Measurements from ENCODE around the gene HDAC4. TPM values are rescaled to one million over a fixed set of nuclear protein-coding genes. Genes with fewer than 3 reads are reported as not detected.
"Not testable (repeated sequence)": the region's sequence is repeated elsewhere in the genome, so short reads cannot be mapped to it uniquely, and the experiment has no call there.

Gene HDAC4
- total and polyA plus RNA-seq, 2 donors (not counting 1 experiment from before 2014, with no cell fraction given) = 13.5 to 46.0 TPM

- no peak for DNase-seq
- H3K4me1 Mint-ChIP-seq = peaks cover 15% of the 10 kb centered on the region
- no peak for ATAC-seq (ENCODE audit: low read depth)
- no peak for TF ChIP-seq EZH2 (IDR thresholded peaks at IDR 0.05; ENCODE audit: borderline replicate concordance, insufficient read depth, low read depth, low read length, poor library complexity, severe bottlenecking)
- TF ChIP-seq, protein P1, sequence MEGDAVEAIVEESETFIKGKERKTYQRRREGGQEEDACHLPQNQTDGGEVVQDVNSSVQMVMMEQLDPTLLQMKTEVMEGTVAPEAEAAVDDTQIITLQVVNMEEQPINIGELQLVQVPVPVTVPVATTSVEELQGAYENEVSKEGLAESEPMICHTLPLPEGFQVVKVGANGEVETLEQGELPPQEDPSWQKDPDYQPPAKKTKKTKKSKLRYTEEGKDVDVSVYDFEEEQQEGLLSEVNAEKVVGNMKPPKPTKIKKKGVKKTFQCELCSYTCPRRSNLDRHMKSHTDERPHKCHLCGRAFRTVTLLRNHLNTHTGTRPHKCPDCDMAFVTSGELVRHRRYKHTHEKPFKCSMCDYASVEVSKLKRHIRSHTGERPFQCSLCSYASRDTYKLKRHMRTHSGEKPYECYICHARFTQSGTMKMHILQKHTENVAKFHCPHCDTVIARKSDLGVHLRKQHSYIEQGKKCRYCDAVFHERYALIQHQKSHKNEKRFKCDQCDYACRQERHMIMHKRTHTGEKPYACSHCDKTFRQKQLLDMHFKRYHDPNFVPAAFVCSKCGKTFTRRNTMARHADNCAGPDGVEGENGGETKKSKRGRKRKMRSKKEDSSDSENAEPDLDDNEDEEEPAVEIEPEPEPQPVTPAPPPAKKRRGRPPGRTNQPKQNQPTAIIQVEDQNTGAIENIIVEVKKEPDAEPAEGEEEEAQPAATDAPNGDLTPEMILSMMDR (IDR thresholded peaks at IDR 0.05) = no peak
- no peak overlapping the region for H3K4me3 Mint-ChIP-seq
- Histone ChIP-seq H3K27ac (ENCODE audit: low read length in 2 of 2) (no peak overlapping the region), H3K9ac (ENCODE audit: low read length) (no peak overlapping the region), H3K4me1 (ENCODE audit: control insufficient read depth in 2 of 2, insufficient read depth in 2 of 2, low read length in 2 of 2) (peaks cover 13 to 15% of the 10 kb centered on the region in 2 donors), H4K20me1 (ENCODE audit: control insufficient read depth, insufficient read depth, low read length, poor library complexity, severe bottlenecking) (peaks cover 77% of the 10 kb centered on the region), H3K9me3 (ENCODE audit: control extremely low read depth in 1 of 3, control insufficient read depth in 2 of 3, insufficient read depth in 1 of 3, low read length in 2 of 3) (no peaks in the 10 kb centered on the region), H3K79me2 (ENCODE audit: control insufficient read depth, insufficient read depth, low read length) (peaks cover 38% of the 10 kb centered on the region), H3K27me3 (replicated peaks in 1 of 4; ENCODE audit: control extremely low read depth in 1 of 4, control insufficient read depth in 3 of 4, insufficient read depth in 4 of 4, low read length in 3 of 4) (peaks cover 0 to 30% (median 2%) of the 10 kb centered on the region in 4 experiments), H3K4me2 (replicated peaks; ENCODE audit: low read depth, low read length, poor library complexity, severe bottlenecking) (no peak overlapping the region), H3K4me3 (ENCODE audit: control extremely low read depth in 1 of 5, extremely low read depth in 1 of 5, insufficient read depth in 1 of 5, low read depth in 2 of 5, low read length in 4 of 5) (no peak overlapping the region), H2AFZ (ENCODE audit: insufficient read depth, low read depth, low read length, poor library complexity, severe bottlenecking) (no peak overlapping the region), H3K36me3 (replicated peaks in 1 of 2; ENCODE audit: control extremely low read depth in 1 of 2, control insufficient read depth in 1 of 2, extremely low read depth in 1 of 2, insufficient read depth in 2 of 2, low read length in 1 of 2) (no peaks in the 10 kb centered on the region)
- intact Hi-C loops (cut with micrococcal nuclease) = no loop called here
- H3K27me3 Mint-ChIP-seq = peaks cover 33% of the 10 kb centered on the region
- H3K9me3 Mint-ChIP-seq (ENCODE audit: insufficient read depth) = no peaks in the 10 kb centered on the region
- H3K27ac Mint-ChIP-seq = no peak overlapping the region
- 100% methylated on average over 8 of the region's 9 CpGs for WGBS (ENCODE audit: insufficient coverage)
- ChIA-PET POLR2A (no interaction called here), CTCF (no interaction called here)
Observed at GRCh38 chr2:239282448-239283287, 118.2 kb downstream of the HDAC4 start.

DNA sequence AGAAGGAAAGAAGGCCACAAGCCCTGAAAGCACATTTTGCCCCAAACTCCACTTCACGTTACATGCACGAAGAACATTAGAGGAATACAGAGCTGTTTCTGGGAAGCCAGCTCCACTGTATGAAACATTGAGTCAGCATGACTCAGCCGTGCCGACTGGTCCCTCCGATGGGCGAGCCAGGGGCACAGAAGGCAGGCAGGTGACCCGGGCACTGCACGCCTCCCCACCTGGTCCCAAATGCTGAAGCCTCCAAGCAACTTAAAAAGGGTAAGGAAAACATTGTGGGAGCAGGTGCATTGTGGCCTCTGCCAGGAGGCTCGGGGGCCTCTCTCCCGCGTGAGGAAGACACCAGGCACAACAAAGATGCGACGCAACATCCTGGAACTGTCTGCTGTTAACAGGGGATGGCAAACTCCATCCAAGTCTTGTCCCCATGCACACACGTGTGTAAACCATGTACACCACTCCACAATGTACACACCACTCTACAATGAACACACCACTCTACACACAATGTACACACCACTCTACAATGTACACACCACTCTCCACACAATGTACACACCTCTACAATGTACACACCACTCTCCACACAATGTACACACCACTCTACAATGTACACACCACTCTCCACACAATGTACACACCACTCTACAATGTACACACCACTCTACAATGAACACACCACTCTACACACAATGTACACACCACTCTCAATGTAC is 120.4 kb downstream of the HDAC4 start:
- ATAC-seq (ENCODE audit: low read depth); H3K4me3 Mint-ChIP-seq; H3K9me3 ChIP-seq (ENCODE audit: control extremely low read depth in 1 of 3, control insufficient read depth in 2 of 3, insufficient read depth in 1 of 3, low read length in 2 of 3); H2AFZ ChIP-seq (ENCODE audit: insufficient read depth, low read depth, low read length, poor library complexity, severe bottlenecking); H3K27ac Mint-ChIP-seq; H3K9ac ChIP-seq (ENCODE audit: low read length); H3K27ac ChIP-seq (ENCODE audit: low read length in 2 of 2); H3K4me2 ChIP-seq (replicated peaks; ENCODE audit: low read depth, low read length, poor library complexity, severe bottlenecking); DNase-seq; intact Hi-C loops (cut with micrococcal nuclease); H3K4me3 ChIP-seq (ENCODE audit: control extremely low read depth in 1 of 5, extremely low read depth in 1 of 5, insufficient read depth in 1 of 5, low read depth in 2 of 5, low read length in 4 of 5); CTCF ChIA-PET; H3K36me3 ChIP-seq (replicated peaks in 1 of 2; ENCODE audit: control extremely low read depth in 1 of 2, control insufficient read depth in 1 of 2, extremely low read depth in 1 of 2, insufficient read depth in 2 of 2, low read length in 1 of 2); H3K9me3 Mint-ChIP-seq (ENCODE audit: insufficient read depth): not testable (repeated sequence)
- H3K79me2 ChIP-seq (ENCODE audit: control insufficient read depth, insufficient read depth, low read length) = peaks cover 58% of the 10 kb centered on the region
- Mint-ChIP-seq H3K27me3 (peaks cover 31% of the 10 kb centered on the region), H3K4me1 (peaks cover 13% of the 10 kb centered on the region)
- peaks cover 9 to 16% of the 10 kb centered on the region in 2 donors for H3K4me1 ChIP-seq (ENCODE audit: control insufficient read depth in 2 of 2, insufficient read depth in 2 of 2, low read length in 2 of 2)
- 74% methylated on average over 14 of the region's 14 CpGs for WGBS (ENCODE audit: insufficient coverage)
- peaks cover 0 to 44% (median 5%) of the 10 kb centered on the region in 4 experiments for H3K27me3 ChIP-seq (replicated peaks in 1 of 4; ENCODE audit: control extremely low read depth in 1 of 4, control insufficient read depth in 3 of 4, insufficient read depth in 4 of 4, low read length in 3 of 4)
- H4K20me1 ChIP-seq (ENCODE audit: control insufficient read depth, insufficient read depth, low read length, poor library complexity, severe bottlenecking) = peaks cover 85% of the 10 kb centered on the region
- POLR2A ChIA-PET = interaction anchor here (0.7 kb wide), 1 partner anchor 106 kb away, joined by 4 read pairs; no protein-coding TSS in a partner anchor
